Mesenchymal stem cell (in vitro differentiated cells and primary cell): ENCODE results near the gene RPP38.
A peak's percentile ranks its signal among the peaks of the same experiment; 100 is the strongest.

Source experiments
- DNase-seq: peaks from one replicate; pipeline ENCODE4 v3.0.0-alpha.2; 2013
- H2AFZ ChIP-seq: one replicate; pipeline ENCODE4 v1.6.1; 2013; ENCODE audit warnings: low read depth, mild to moderate bottlenecking, control low read depth, inconsistent platforms, low read length, moderate library complexity
- H2AK5ac ChIP-seq: 2 replicates; pipeline ENCODE4 v1.6.1; 2013; ENCODE audit warnings: low read length, moderate library complexity, mild to moderate bottlenecking, inconsistent platforms; ENCODE audit not compliant: severe bottlenecking
- H2BK120ac ChIP-seq: one replicate; pipeline ENCODE4 v1.6.1; 2013; ENCODE audit warnings: low read depth, mild to moderate bottlenecking, inconsistent platforms, low read length, moderate library complexity
- H2BK12ac ChIP-seq, 2 experiments: one replicate each; pipeline ENCODE4 v1.6.1; 2013; ENCODE audit warnings: inconsistent platforms in 2 of 2, low read length in 2 of 2, mild to moderate bottlenecking in 2 of 2, moderate library complexity in 2 of 2, control low read depth in 1 of 2
- H2BK15ac ChIP-seq: one replicate; pipeline ENCODE4 v1.6.1; 2013; ENCODE audit warnings: mild to moderate bottlenecking, low read depth, inconsistent platforms; ENCODE audit not compliant: poor library complexity, severe bottlenecking
- H2BK5ac ChIP-seq: 2 replicates; pipeline ENCODE4 v1.6.1; 2013; ENCODE audit warnings: low read depth, mild to moderate bottlenecking, low read length, control low read depth, inconsistent platforms; ENCODE audit not compliant: poor library complexity, severe bottlenecking
- H3K14ac ChIP-seq, 2 experiments: one replicate each; pipeline ENCODE4 v1.6.1; 2013; ENCODE audit warnings: inconsistent platforms in 2 of 2, low read length in 2 of 2, control low read depth in 1 of 2, mild to moderate bottlenecking in 1 of 2, moderate library complexity in 1 of 2
- H3K18ac ChIP-seq, 2 experiments: one replicate each; pipeline ENCODE4 v1.6.1; 2013; ENCODE audit warnings: inconsistent platforms in 2 of 2, low read length in 2 of 2, control low read depth in 1 of 2, low read depth in 1 of 2, mild to moderate bottlenecking in 1 of 2
- H3K23ac ChIP-seq, 2 experiments: one replicate each; pipeline ENCODE4 v1.6.1; 2013; ENCODE audit warnings: inconsistent platforms in 2 of 2, low read length in 2 of 2, mild to moderate bottlenecking in 2 of 2, moderate library complexity in 2 of 2, control low read depth in 1 of 2
- H3K27ac ChIP-seq: 2 replicates; pipeline ENCODE4 v1.5.1; 2013; ENCODE audit warnings: mild to moderate bottlenecking, moderate library complexity, low read length, control low read depth, inconsistent platforms; ENCODE audit not compliant: poor library complexity, severe bottlenecking
- H3K27me3 ChIP-seq, 2 experiments: 2 replicates each; pipeline versions ENCODE4 v1.6.1 to v1.7.0; 2013; ENCODE audit warnings: low read length in 2 of 2, mild to moderate bottlenecking in 2 of 2, moderate library complexity in 2 of 2, control low read depth in 1 of 2, inconsistent platforms in 1 of 2; ENCODE audit not compliant: control insufficient read depth in 1 of 2, insufficient read depth in 1 of 2
- H3K36me3 ChIP-seq, 2 experiments: 2 replicates each; pipeline versions ENCODE4 v1.6.1 to v1.7.0; 2013; ENCODE audit warnings: low read length in 2 of 2, control low read depth in 1 of 2, inconsistent platforms in 1 of 2, low read depth in 1 of 2, mild to moderate bottlenecking in 1 of 2; ENCODE audit not compliant: insufficient read depth in 2 of 2, control insufficient read depth in 1 of 2
- H3K4ac ChIP-seq, 2 experiments: one replicate each; pipeline ENCODE4 v1.6.1; 2013; ENCODE audit warnings: inconsistent platforms in 2 of 2, low read length in 2 of 2, mild to moderate bottlenecking in 2 of 2, moderate library complexity in 2 of 2, control low read depth in 1 of 2, low read depth in 1 of 2
- H3K4me1 ChIP-seq: 2 replicates; pipeline ENCODE4 v1.6.1; 2013; ENCODE audit warnings: low read depth, low read length, control low read depth; ENCODE audit not compliant: control insufficient read depth, insufficient read depth
- H3K4me2 ChIP-seq: 2 replicates; pipeline ENCODE4 v1.6.1; 2013; ENCODE audit warnings: low read length, mild to moderate bottlenecking, inconsistent platforms; ENCODE audit not compliant: poor library complexity, severe bottlenecking
- H3K4me3 ChIP-seq, 2 experiments: 2 replicates each; pipeline versions ENCODE4 v1.5.1 to v1.7.0; 2013; ENCODE audit warnings: low read length in 2 of 2, mild to moderate bottlenecking in 2 of 2, control low read depth in 1 of 2, low read depth in 1 of 2; ENCODE audit not compliant: insufficient read depth in 1 of 2
- H3K79me1 ChIP-seq: replicated peaks from 2 replicates; pipeline ENCODE4 v1.6.1; 2013; ENCODE audit warnings: mild to moderate bottlenecking, control low read depth, low read length, inconsistent platforms; ENCODE audit not compliant: poor library complexity, severe bottlenecking
- H3K9ac ChIP-seq: 2 replicates; pipeline ENCODE4 v1.7.0; 2013; ENCODE audit warnings: mild to moderate bottlenecking, low read length, moderate library complexity
- H3K9me3 ChIP-seq: 2 replicates; pipeline ENCODE4 v1.7.0; 2013; ENCODE audit warnings: mild to moderate bottlenecking, low read length; ENCODE audit not compliant: control insufficient read depth
- H4K8ac ChIP-seq: one replicate; pipeline ENCODE4 v1.6.1; 2013; ENCODE audit warnings: inconsistent platforms, mild to moderate bottlenecking, low read length, moderate library complexity
- H4K91ac ChIP-seq: one replicate; pipeline ENCODE4 v1.6.1; 2013; ENCODE audit warnings: mild to moderate bottlenecking, low read length, inconsistent platforms
- whole genome bisulfite sequencing: methylation state at CpG from one replicate; pipeline ENCODE4 v1.1.7; 2013; ENCODE audit warnings: mixed read lengths; 5-methylcytosine and 5-hydroxymethylcytosine counted together

Gene RPP38

DNA sequence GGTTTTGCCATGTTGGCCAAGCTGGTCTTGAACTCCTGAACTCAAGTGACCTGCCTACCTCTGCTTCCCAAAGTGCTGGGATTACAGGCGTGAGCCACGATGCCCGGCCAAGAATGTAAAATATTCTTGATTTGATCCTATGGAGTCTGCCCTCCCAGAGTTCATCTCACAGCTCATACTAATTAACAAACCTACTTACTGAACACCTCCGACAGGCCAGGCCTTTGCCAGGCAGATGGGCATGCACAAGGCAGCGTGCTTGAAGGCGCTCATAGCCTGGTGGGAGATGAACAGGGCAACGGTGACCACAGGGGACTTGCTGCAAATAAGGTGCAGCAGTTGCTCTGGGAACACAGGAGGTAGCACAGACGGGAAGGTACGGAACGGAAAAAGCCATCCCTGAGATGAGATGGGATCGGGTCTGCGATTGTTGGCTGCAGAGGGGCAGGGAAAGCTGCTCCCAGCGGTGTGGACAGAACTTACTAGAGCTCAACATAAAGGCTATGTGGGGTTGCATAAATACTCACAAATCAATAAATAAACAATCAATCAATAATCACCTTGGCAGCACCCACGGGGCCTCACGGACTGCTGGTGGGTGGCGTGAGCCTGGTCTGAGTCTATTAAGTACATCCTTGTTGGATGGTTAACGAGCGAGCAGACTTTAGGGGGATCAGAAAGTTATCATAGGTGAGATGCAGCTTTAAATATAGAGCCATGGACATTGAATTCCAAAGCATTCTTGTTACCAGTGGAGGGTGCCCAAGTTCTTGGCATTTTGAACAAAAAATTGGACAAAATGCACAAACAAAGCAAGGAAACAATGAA lies 13.3 kb upstream of the RPP38 start:
- H2BK5ac ChIP-seq: no peak overlapping the region

DNA sequence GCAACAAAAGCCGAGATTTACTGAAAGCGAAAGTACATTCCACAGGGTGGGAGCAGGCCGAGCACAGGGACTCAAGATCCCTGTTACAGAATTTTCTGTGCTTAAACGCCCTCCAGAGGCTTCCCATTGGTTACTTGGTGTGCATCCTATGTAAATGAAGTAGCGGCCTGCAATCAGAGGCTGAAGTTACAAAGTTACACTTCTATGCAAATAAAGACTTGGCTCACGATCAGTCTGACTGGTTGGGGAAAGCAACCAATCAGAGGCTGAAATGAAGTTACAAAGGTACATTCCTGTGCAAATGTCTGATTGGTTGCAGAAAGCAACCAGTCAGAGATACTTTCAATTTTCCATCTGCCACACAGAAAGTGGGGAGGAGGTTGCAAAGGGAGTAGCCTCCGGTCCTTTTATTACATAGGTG lies 12.6 kb upstream of the RPP38 start:
- H2AFZ ChIP-seq: no peak overlapping the region
- H3K36me3 ChIP-seq: no peaks in the 10 kb centered on the region
- no peak overlapping the region for H2BK12ac ChIP-seq
- 66% methylated on average over 6 of the region's 7 CpGs for WGBS
- no peak overlapping the region for H2BK120ac ChIP-seq
- no peaks in the 10 kb centered on the region for H3K79me1 ChIP-seq
- H3K4me1 ChIP-seq: peaks cover 8% of the 10 kb centered on the region
- H2BK15ac ChIP-seq: no peak overlapping the region
- H3K18ac ChIP-seq: no peak overlapping the region
- H3K9ac ChIP-seq: peak overlapping the region; percentile 85
- no peak overlapping the region for H4K91ac ChIP-seq
- no peaks in the 10 kb centered on the region for H3K9me3 ChIP-seq
- no peaks in the 10 kb centered on the region for H3K27me3 ChIP-seq
- peak overlapping the region in 1 of 2 experiments; percentile 78 for H3K4me3 ChIP-seq
- no peak overlapping the region for H2BK5ac ChIP-seq
- H3K4me2 ChIP-seq: peak overlapping the region; percentile 48
- no peak overlapping the region for H3K4ac ChIP-seq
- H3K23ac ChIP-seq: no peak overlapping the region
- H3K14ac ChIP-seq: no peak overlapping the region
- H3K27ac ChIP-seq: peak overlapping the region; percentile 48
- H2AK5ac ChIP-seq: no peak overlapping the region
- peak; percentile 71 for DNase-seq
- peak overlapping the region; percentile 13 for H4K8ac ChIP-seq

More for the DNA sequence above, 13.3 kb upstream of the RPP38 start:
- H2BK12ac ChIP-seq: no peak overlapping the region
- no peak overlapping the region for H3K14ac ChIP-seq
- H3K79me1 ChIP-seq: no peaks in the 10 kb centered on the region
- H3K36me3 ChIP-seq: no peaks in the 10 kb centered on the region
- H2AFZ ChIP-seq: peak overlapping the region; percentile 19
- H3K27ac ChIP-seq: peak overlapping the region; percentile 48
- H2BK15ac ChIP-seq: no peak overlapping the region
- peaks cover 8% of the 10 kb centered on the region for H3K4me1 ChIP-seq
- no peak overlapping the region for H2BK120ac ChIP-seq
- H4K8ac ChIP-seq: peak overlapping the region; percentile 13
- H3K18ac ChIP-seq: no peak overlapping the region
- peak overlapping the region; percentile 48 for H3K4me2 ChIP-seq
- 92% methylated on average over 18 of the region's 18 CpGs for WGBS
- H2AK5ac ChIP-seq: no peak overlapping the region
- no peaks in the 10 kb centered on the region for H3K27me3 ChIP-seq
- peak overlapping the region; percentile 85 for H3K9ac ChIP-seq
- H3K9me3 ChIP-seq: no peaks in the 10 kb centered on the region
- peak overlapping the region; percentile 34 to 78 for H3K4me3 ChIP-seq
- no peak overlapping the region for H3K23ac ChIP-seq
- H4K91ac ChIP-seq: peak overlapping the region; percentile 22
- no peak overlapping the region for H3K4ac ChIP-seq
- DNase-seq: no peak

DNA sequence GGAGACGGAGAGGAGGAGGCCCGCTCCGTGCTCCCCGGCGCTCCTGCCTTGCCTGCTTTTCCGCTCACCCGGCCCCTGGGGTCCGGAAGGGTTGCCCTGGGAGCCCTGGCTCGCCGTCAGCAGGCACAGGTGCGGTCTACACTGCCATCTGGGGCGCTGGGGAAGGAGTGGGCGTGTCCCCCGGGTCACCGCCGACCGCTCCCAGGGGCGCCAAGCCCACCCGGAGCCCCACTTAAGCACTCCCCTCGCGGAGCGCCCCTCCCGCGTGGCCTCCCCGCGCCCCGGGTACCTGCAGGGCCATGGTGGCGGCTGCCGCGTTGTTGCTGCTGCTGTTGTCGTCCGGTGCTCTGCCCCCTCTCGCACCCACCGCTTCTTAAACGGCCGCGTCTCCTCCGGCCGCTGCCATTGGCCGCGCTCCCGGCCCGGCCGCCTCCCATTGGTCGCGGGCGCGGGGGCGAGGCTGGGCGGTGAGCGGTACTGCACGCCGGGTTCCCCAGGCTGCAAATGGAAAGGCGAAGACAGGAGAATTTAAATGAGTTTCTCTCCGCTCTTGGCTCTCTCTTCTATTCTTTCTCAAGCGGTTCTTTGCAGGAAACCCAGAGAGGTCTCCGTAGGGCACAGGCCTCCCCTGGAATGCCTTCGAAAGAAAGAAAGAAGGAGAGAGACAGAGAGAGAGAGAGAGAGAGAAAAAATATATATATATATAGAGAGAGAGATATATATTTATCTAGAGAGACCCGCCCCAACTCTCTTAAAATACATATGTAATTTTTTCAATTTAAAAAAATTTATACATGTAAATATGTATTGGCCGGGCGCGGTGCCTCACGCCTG lies 8.5 kb upstream of the RPP38 start, which contains the start of gene ACBD7:
Gene ACBD7, minus strand, starts transcription at position 349 of the 834 bp plus-strand sequence. Its CDS starts 48 bp downstream, at position 301.
- H3K27me3 ChIP-seq: peaks cover 0 to 3% of the 10 kb centered on the region in 2 experiments
- H3K14ac ChIP-seq: no peak within 1 kb of the TSS
- peak; percentile 77 for DNase-seq
- no peak within 1 kb of the TSS for H2BK5ac ChIP-seq
- no peak within 1 kb of the TSS for H3K23ac ChIP-seq
- H2AFZ ChIP-seq: no peak within 1 kb of the TSS
- peak within 1 kb of the TSS; percentile 26 for H3K9ac ChIP-seq
- H2BK120ac ChIP-seq: no peak within 1 kb of the TSS
- no peak within 1 kb of the TSS for H4K91ac ChIP-seq
- no peak within 1 kb of the TSS for H2BK15ac ChIP-seq
- 8% methylated on average over 48 of the region's 63 CpGs for WGBS
- H3K4me2 ChIP-seq: peak within 1 kb of the TSS; percentile 100
- no peak within 1 kb of the TSS for H3K4ac ChIP-seq
- no peak within 1 kb of the TSS for H3K18ac ChIP-seq
- no peak within 1 kb of the TSS for H4K8ac ChIP-seq
- no peak within 1 kb of the TSS for H2BK12ac ChIP-seq
- H3K36me3 ChIP-seq: no peaks in the 10 kb centered on the region
- no peaks in the 10 kb centered on the region for H3K79me1 ChIP-seq
- H3K4me3 ChIP-seq: peak within 1 kb of the TSS; percentile 79 to 81
- no peak within 1 kb of the TSS for H2AK5ac ChIP-seq
- H3K4me1 ChIP-seq: peaks cover 7% of the 10 kb centered on the region
- H3K9me3 ChIP-seq: no peaks in the 10 kb centered on the region
- H3K27ac ChIP-seq: no peak within 1 kb of the TSS

DNA sequence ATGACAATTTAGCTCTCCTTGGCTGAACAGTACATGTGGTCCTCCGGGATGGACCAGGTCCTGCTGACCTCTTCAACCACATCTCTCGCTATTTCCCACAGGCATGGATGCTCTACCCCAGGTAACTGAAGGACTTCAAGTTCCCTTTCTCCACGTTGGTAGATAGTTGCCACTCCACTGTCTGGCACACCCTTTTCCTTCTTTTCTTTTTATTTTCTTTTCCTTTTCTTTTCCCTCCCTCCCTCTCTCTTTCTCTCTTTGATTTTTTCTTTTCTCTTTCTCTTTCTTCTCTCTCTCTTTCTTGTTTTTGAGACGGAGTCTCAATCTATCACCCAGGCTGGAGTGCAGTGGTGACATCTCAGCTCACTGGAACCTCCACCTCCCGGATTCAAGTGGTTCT lies 5.7 kb upstream of the RPP38 start:
- no peak overlapping the region for H3K14ac ChIP-seq
- H3K36me3 ChIP-seq: no peaks in the 10 kb centered on the region
- H3K18ac ChIP-seq: no peak overlapping the region
- no peak overlapping the region for H3K27ac ChIP-seq
- no peak overlapping the region for H2AK5ac ChIP-seq
- H2BK120ac ChIP-seq: no peak overlapping the region
- peaks cover 0 to 3% of the 10 kb centered on the region in 2 experiments for H3K27me3 ChIP-seq
- H2BK15ac ChIP-seq: no peak overlapping the region
- WGBS: 89% methylated on average over 5 of the region's 5 CpGs
- no peak overlapping the region for H3K23ac ChIP-seq
- H3K4ac ChIP-seq: no peak overlapping the region
- H3K9ac ChIP-seq: no peak overlapping the region
- peaks cover 2% of the 10 kb centered on the region for H3K79me1 ChIP-seq
- no peak overlapping the region for H4K8ac ChIP-seq
- H4K91ac ChIP-seq: no peak overlapping the region
- no peak overlapping the region for H2BK12ac ChIP-seq
- H3K4me1 ChIP-seq: peaks cover 4% of the 10 kb centered on the region
- no peak overlapping the region for H2AFZ ChIP-seq
- H3K4me3 ChIP-seq: no peak overlapping the region
- no peaks in the 10 kb centered on the region for H3K9me3 ChIP-seq
- no peak overlapping the region for H3K4me2 ChIP-seq
- no peak overlapping the region for H2BK5ac ChIP-seq
- no peak for DNase-seq
